HG03039 (cell line): ENCODE results near the gene CYS1.
"Not testable (repeated sequence)": the region's sequence is repeated elsewhere in the genome, so short reads cannot be mapped to it uniquely, and the experiment has no call there.

Experiments used
- ATAC-seq: cut with Tn5 transposase; IDR thresholded peaks from one replicate; pipeline ENCODE4 v1.9.1; 2021; ENCODE audit warnings: mild to moderate bottlenecking, moderate library complexity; ENCODE audit not compliant: unreplicated experiment

The CYS1 gene

DNA sequence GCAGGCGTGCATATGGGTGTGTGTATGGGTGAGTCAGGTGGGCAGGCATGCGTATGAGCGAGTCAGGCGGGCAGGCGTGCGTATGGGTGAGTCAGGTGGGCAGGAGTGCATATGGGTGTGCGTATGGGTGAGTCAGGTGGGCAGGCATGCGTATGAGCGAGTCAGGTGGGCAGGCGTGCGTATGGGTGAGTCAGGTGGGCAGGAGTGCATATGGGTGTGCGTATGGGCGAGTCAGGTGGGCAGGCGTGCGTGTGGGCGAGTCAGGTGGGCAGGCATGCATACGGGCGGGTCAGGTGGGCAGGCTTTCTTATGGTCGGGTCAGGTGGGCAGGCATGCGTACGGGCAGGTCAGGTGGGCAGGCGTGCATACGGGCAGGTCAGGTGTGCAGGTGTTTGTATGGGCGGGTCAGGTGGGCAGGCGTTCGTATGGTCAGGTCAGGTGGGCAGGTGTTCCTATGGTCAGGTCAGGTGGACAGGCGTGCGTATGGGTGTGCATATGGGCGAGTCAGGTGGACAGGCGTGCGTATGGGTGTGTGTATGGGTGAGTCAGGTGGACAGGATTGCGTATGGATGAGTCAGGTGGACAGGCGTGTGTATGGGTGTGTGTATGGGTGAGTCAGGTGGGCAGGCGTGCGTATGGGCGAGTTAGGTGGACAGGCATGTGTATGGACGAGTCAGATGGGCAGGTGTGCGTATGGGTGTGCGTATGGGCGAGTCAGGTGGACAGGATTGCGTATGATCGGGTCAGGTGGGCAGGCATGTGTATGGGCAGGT is 65.6 kb downstream of the CYS1 start:
- ATAC-seq: no peak

DNA sequence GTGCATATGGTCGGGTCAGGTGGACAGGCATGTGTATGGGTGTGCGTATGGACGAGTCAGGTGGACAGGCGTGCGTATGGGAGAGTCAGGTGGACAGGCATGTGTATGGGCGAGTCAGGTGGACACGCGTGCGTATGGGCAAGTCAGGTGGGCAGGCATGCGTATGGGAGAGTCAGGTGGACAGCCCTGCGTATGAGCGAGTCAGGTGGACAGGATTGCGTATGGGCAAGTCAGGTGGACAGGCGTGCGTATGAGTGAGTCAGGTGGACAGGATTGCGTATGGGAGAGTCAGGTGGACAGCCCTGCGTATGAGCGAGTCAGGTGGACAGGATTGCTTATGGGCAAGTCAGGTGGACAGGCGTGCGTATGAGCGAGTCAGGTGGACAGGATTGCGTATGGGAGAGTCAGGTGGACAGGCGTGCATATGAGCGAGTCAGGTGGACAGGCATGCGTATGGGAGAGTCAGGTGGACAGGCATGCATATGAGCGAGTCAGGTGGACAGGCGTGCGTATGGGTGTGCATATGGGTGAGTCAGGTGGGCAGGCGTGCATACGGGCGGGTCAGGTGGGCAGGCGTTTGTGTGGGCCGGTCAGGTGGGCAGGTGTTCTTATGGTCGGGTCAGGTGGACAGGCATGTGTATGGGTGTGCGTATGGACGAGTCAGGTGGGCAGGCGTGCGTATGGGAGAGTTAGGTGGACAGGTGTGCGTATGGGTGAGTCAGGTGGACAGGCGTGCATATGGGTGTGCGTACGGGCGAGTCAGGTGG is 66.4 kb downstream of the CYS1 start:
- ATAC-seq: not testable (repeated sequence)

DNA sequence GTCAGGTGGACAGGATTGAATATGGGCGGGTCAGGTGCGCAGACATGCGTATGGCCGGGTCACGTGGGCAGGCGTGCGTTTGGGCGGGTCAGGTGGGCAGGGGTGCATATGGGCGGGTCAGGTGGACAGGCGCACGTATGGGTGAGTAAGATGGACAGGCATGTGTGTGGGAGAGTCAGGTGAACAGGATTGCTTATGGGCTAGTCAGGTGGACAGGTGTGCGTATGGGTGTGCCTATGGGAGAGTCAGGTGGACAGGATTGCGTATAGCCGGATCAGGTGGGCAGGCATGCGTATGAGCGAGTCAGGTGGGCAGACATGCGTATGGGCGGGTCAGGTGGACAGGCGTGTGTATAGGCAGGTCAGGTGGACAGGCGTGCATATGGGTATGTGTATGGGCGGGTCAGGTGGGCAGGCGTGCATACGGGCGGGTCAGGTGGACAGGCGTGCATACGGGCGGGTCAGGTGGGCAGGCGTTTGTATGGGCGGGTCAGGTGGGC is 67.2 kb downstream of the CYS1 start:
- ATAC-seq: no peak

DNA sequence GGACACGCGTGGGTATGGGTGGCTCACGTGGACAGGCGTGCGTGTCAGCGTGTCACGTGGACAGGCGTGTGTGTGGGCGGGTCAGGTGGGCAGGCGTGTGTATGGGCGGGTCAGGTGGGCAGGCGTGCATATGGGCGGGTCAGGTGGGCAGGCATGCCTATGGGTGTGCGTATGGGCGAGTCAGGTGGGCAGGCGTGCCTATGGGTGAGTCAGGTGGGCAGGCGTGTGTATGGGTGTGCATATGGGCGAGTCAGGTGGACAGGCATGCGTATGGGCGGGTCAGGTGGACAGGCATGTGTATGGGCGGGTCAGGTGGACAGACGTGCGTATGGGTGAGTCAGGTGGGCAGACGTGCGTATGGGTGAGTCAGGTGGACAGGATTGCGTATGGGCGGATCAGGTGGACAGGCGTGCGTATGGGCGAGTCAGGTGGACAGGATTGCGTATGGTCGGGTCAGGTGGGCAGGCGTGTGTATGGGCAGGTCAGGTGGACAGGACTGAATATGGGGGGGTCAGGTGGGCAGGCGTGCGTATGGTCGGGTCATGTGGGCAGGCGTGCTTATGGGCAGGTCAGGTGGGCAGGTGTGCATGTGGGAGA is 67.7 kb downstream of the CYS1 start:
- ATAC-seq: not testable (repeated sequence)

DNA sequence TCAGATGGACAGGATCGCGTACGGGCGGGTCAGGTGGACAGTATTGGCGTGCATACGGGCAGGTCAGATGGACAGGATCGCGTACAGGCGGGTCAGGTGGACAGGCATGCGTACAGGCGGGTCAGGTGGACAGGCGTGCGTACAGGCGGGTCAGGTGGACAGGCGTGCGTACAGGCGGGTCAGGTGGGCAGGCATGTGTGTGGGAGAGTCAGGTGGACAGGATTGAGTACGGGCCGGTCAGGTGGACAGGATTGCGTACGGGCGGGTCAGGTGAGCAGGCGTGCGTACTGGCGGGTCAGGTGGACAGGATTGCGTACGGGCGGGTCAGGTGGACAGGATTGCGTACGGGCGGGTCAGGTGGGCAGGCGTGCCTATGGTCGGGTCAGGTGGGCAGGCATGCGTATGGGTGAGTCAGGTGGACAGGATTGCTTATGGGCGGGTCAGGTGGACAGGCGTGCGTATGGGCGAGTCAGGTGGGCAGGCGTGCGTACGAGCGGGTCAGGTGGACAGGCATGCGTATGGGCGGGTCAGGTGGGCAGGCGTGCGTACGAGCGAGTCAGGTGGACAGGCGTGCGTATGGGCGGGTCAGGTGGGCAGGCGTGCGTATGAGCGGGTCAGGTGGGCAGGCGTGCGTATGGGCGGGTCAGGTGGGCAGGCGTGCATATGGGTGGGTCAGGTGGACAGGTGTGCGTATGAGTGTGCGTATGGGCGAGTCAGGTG is 68.4 kb downstream of the CYS1 start:
- ATAC-seq: not testable (repeated sequence)

DNA sequence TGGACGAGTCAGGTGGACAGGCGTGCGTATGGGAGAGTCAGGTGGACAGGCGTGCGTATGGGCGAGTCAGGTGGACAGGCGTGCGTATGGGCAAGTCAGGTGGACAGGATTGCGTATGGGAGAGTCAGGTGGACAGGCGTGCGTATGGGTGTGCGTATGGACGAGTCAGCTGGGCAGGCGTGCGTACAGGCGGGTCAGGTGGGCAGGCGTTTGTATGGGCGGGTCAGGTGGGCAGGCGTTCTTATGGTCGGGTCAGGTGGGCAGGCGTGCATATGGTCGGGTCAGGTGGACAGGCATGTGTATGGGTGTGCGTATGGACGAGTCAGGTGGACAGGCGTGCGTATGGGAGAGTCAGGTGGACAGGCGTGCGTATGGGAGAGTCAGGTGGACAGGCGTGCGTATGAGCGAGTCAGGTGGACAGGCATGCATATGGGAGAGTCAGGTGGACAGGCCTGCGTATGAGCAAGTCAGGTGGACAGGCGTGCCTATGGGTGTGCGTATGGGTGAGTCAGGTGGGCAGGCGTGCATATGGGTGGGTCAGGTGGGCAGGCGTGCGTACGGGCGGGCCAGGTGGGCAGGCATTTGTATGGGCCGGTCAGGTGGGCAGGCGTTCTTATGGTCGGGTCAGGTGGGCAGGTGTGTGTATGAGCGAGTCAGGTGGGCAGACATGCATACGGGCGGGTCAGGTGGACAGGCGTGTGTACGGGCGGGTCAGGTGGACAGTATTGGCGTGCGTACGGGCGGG is 69.2 kb downstream of the CYS1 start:
- not testable (repeated sequence) for ATAC-seq

DNA sequence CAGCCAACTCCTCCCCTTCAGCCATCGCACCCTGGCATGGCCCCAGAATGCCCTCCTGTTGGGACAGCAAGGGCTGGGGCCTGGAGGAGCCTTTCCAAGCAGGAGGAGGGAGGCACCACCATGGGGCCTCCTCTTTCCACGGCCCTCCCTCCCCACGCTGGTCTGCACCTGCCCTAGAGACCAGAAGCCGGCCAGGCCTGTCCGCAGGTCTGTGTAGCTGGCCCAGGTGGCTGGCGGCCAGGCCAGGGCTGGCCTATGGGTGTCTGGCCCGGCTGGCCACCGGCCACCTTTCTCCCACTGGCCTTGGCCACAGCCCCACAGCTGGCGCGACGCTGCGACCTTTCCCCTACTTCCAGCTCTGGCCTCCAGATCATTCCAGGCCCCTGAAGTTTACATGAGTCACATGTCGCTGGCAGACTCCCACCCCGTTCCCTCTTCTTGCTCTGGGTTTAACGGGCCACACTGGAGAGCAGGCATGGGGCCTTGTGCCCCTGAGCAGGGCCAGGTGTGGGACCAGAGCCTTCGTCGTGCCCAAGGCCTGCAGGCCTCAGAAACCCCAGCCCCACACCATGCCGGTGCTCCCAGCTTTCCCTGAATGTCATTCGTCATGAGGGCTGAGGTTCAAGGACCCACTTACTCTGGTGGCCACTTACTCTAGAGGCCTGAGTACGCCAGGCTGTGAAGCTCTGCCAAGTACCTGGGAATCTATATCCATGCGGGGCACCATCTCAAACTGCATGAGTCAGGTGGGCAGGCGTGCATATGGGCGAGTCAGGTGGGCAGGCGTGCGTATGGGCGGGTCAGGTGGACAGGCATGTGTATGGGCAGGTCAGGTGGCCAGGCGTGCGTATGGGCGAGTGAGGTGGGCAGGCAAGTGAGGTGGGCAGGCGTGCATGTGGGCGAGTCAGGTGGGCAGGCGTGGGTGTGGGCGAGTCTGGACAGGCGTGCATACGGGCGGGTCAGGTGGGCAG is 70.1 kb downstream of the CYS1 start:
- ATAC-seq: no peak

DNA sequence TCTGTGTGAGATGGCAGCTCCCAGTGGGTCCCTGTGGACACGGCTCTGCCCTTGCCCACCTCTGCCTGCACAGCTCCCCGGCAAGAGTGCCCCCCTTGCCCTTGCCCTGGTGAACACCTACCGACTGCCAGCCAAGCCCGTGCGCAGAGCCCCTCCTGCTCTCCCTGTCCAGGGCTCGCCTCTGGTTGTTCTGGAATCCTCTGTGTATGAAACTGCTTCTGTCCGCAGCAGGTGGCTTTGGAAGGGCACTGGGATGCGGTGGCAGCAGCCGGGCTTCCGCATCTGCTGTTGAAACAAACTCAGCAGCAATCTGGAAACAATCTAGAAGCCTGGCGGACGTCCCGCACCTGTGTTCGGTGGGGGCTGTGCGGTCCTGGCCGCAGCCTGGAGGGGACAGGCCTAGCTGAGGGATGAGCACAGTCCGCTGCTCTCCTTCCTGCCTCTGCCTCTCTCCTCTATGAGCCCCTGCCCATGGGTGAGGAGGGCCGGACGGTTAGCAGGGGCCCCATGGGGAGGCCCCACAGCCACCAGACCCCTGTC is 70.9 kb downstream of the CYS1 start:
- no peak for ATAC-seq

DNA sequence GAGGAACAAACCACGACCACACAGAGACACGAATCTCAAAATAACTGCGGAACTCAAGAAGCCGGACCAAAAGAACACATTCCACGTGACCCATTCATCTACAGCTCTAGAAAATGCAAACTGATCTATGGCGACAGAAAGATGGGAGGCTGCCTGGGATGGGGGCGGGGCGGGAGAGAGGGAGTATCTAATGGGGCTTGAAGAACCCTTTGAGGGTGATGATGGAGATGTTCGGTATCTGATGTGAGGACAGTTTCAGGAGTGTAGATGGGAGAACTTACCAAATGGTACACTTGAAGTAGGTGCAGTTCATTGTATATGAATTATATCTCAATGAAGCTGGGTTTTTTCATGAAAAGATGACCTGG is 71.4 kb downstream of the CYS1 start:
- no peak for ATAC-seq

DNA sequence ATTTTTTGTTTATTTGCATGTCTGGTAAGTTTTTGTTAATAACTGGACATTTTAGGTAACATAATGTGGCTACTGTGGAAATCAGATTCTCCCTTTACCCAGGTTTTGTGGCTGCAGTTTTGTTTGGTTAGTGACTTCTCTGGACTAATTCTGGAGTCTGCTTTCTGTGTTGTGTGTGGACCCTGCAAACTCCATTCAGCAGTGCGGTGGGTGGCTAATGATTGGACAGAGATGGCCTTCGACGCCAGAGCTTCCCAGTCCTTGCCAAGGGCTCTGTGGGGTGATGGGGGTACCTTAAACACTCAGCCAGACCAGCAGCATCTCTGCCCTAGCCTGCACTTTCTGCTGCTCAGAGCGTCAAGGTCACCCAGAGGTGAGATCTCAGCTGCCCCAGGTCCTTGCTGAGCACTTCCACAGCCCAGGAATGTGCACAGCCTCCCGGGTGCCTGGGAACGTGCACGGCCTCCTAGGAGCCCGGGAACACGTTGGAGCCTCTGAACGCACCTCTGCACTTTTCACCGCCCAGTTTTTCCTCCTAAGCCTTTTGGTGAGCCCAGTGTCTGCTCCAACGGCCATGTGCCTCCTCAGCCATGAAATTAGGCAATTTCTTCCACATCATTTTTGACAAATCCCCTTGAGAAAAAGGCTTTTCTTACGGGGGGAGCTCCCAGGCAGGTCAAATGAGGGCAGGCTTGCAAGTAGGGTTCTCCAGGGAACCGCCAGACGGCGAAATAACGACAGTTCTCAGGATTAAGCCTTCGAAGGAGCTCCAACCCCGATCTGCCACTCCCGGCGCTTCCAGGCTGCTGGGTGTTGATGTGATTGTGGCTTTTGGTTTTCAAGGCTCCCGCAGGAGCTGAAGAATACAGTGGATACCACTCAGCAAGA is 72.0 kb downstream of the CYS1 start:
- no peak for ATAC-seq

DNA sequence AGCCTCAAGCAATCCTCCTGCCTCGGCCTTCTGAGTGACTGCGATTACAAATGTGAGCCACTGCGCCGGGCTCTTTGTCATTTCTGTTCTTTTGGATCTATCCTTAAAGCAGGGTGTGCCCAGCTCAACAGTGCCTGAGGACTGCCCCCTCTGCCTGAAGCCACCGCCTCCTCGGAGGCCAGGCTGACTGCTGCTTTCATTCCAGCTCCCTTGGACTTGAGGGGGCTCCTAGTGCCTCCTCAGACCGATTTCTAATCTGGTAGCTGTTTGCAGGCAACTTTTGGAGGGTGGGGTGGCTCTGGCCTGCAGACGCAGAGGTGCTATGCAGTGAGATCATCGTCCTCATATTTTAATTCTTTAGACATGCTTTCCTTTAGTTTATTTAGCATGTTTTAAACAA is 72.8 kb downstream of the CYS1 start:
- no peak for ATAC-seq
